ENCODE data around the gene DLX1.
A peak's percentile ranks its signal among the peaks of the same experiment; 100 is the strongest.

Gene DLX1

GRCh38 chr2:172038604-172039003, 46.7 kb upstream of the DLX1 start (continued):
- TF ChIP-seq TSHZ1 (tag by site-specific recombination; IDR thresholded peaks at IDR 0.05; ENCODE audit: borderline replicate concordance): peak; percentile 57; the same call in 1 of the 2 replicates
- TF ChIP-seq ZNF629 (tag by site-specific recombination; IDR thresholded peaks at IDR 0.05): peak; percentile 86
- TF ChIP-seq ZNF18 (tag by site-specific recombination; IDR thresholded peaks at IDR 0.05): peak; percentile 45; the same call in 1 of the 2 replicates
- peak; percentile 83 for TF ChIP-seq ATF2 (tag by site-specific recombination; IDR thresholded peaks at IDR 0.05; ENCODE audit: low read depth)
- TF ChIP-seq ZNF391 (tag by site-specific recombination; IDR thresholded peaks at IDR 0.05; ENCODE audit: borderline replicate concordance, low read depth): no peak
- 0 out of 2 replicates have a peak, but pooled peaks have one; percentile 56 for TF ChIP-seq ZNF10 (tag by site-specific recombination; IDR thresholded peaks at IDR 0.05)
- TF ChIP-seq BCL11B (tag by site-specific recombination; IDR thresholded peaks at IDR 0.05; ENCODE audit: low read depth): no peak
- 0 out of 2 replicates have a peak, but pooled peaks have one; percentile 54 for TF ChIP-seq MEIS1 (CRISPR knock-in tag; IDR thresholded peaks at IDR 0.05; ENCODE audit: borderline replicate concordance)
- peak; percentile 75; the same call in 1 of the 2 replicates for TF ChIP-seq SCRT1 (tag by site-specific recombination; IDR thresholded peaks at IDR 0.05; ENCODE audit: borderline replicate concordance)
- no peak for TF ChIP-seq ZNF16 (tag by site-specific recombination; IDR thresholded peaks at IDR 0.05; ENCODE audit: low read depth)
- no peak for TF ChIP-seq ZNF624 (tag by site-specific recombination; IDR thresholded peaks at IDR 0.05)
- TF ChIP-seq SETDB1 (IDR thresholded peaks at IDR 0.05; ENCODE audit: insufficient read length, low read length): peak; percentile 20
- no peak for TF ChIP-seq ZNF521 (tag by site-specific recombination; IDR thresholded peaks at IDR 0.05)
- no peak for TF ChIP-seq ZIC2 (tag by site-specific recombination; IDR thresholded peaks at IDR 0.05)
- peak; percentile 42; the same call in 1 of the 2 replicates for TF ChIP-seq ZNF324 (tag by site-specific recombination; IDR thresholded peaks at IDR 0.05)
- no peak for TF ChIP-seq ZNF157 (tag by site-specific recombination; IDR thresholded peaks at IDR 0.05)
- TF ChIP-seq ZNF654 (tag by site-specific recombination; IDR thresholded peaks at IDR 0.05; ENCODE audit: low read depth): peak; percentile 6; the same call in 1 of the 2 replicates
- TF ChIP-seq ZBTB44 (tag by site-specific recombination; IDR thresholded peaks at IDR 0.05): peak; percentile 99
- no peak for TF ChIP-seq ZNF777 (tag by site-specific recombination; IDR thresholded peaks at IDR 0.05; ENCODE audit: borderline replicate concordance)
- TF ChIP-seq ZSCAN30 (tag by site-specific recombination; IDR thresholded peaks at IDR 0.05): peak; percentile 59; the same call in 1 of the 2 replicates
- peak; percentile 87 for TF ChIP-seq SCRT2 (tag by site-specific recombination; IDR thresholded peaks at IDR 0.05)
- TF ChIP-seq ZBTB17 (tag by site-specific recombination; IDR thresholded peaks at IDR 0.05): peak; percentile 56; the same call in 1 of the 2 replicates
- no peak for TF ChIP-seq PRDM10 (tag by site-specific recombination; IDR thresholded peaks at IDR 0.05)
- 0 out of 2 replicates have a peak, but pooled peaks have one; percentile 11 for TF ChIP-seq ZNF558 (tag by site-specific recombination; IDR thresholded peaks at IDR 0.05)
- 0 out of 2 replicates have a peak, but pooled peaks have one; percentile 14 for TF ChIP-seq ZNF501 (tag by site-specific recombination; IDR thresholded peaks at IDR 0.05)
- TF ChIP-seq RBAK (tag by site-specific recombination; IDR thresholded peaks at IDR 0.05): no peak
- peak; percentile 91 for TF ChIP-seq ZNF843 (tag by site-specific recombination; IDR thresholded peaks at IDR 0.05)
